ENCODE measurements around the gene APOBEC3H. TPM values are rescaled to one million over a fixed set of nuclear protein-coding genes. Genes with fewer than 3 reads are reported as not detected.

APOBEC3H gene
- total and polyA plus RNA-seq, 9 of the 15 experiments (the other 6 are each of a cell fraction or from before 2014, with no cell fraction given) = 0.10 to 0.21 TPM; not detected in 7

- H3K4me3 ChIP-seq = no peak overlapping the region
- POLR2A ChIA-PET = interaction anchor here (0.6 to 1.6 kb wide), 4 partner anchors 10 to 43 kb away, joined by 3 to 6 read pairs (median 3); no protein-coding TSS in a partner anchor
- peak; percentile 85 for TF ChIP-seq MEF2A (IDR thresholded peaks at IDR 0.05; ENCODE audit: control insufficient read depth, low read depth, low read length)
- TF ChIP-seq ZBTB7A (IDR thresholded peaks at IDR 0.05; ENCODE audit: borderline replicate concordance, control insufficient read depth, low read depth, low read length) = no peak
- no peak for TF ChIP-seq HDGF (IDR thresholded peaks at IDR 0.05)
- no peak for TF ChIP-seq ZNF121 (CRISPR knock-in tag; conservative IDR thresholded peaks at IDR 0.05)
- no peak for TF ChIP-seq ZKSCAN3 (CRISPR knock-in tag; IDR thresholded peaks at IDR 0.05)
- peak; percentile 63; the same call in 1 of the 2 replicates for TF ChIP-seq MEF2D (tag; conservative IDR thresholded peaks at IDR 0.05; ENCODE audit: low read depth)
- TF ChIP-seq, protein P1, sequence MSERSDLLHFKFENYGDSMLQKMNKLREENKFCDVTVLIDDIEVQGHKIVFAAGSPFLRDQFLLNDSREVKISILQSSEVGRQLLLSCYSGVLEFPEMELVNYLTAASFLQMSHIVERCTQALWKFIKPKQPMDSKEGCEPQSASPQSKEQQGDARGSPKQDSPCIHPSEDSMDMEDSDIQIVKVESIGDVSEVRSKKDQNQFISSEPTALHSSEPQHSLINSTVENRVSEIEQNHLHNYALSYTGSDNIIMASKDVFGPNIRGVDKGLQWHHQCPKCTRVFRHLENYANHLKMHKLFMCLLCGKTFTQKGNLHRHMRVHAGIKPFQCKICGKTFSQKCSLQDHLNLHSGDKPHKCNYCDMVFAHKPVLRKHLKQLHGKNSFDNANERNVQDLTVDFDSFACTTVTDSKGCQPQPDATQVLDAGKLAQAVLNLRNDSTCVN (CRISPR knock-in tag; IDR thresholded peaks at IDR 0.05) = no peak
- no peak for TF ChIP-seq PTTG1 (tag; IDR thresholded peaks at IDR 0.05; ENCODE audit: low read depth)
- no peak for TF ChIP-seq PREB (CRISPR knock-in tag; IDR thresholded peaks at IDR 0.05)
- TF ChIP-seq GABPB1 (CRISPR knock-in tag; IDR thresholded peaks at IDR 0.05) = no peak
- no peak for TF ChIP-seq SOX6 (IDR thresholded peaks at IDR 0.05)
- no peak for TF ChIP-seq HNRNPH1 (optimal IDR thresholded peaks at IDR 0.05; ENCODE audit: low read depth, low read length)
- no peak for TF ChIP-seq ZBTB33 (CRISPR knock-in tag; IDR thresholded peaks at IDR 0.05)
- no peak for TF ChIP-seq ADNP (tag; IDR thresholded peaks at IDR 0.05)
- TF ChIP-seq, protein P2, sequence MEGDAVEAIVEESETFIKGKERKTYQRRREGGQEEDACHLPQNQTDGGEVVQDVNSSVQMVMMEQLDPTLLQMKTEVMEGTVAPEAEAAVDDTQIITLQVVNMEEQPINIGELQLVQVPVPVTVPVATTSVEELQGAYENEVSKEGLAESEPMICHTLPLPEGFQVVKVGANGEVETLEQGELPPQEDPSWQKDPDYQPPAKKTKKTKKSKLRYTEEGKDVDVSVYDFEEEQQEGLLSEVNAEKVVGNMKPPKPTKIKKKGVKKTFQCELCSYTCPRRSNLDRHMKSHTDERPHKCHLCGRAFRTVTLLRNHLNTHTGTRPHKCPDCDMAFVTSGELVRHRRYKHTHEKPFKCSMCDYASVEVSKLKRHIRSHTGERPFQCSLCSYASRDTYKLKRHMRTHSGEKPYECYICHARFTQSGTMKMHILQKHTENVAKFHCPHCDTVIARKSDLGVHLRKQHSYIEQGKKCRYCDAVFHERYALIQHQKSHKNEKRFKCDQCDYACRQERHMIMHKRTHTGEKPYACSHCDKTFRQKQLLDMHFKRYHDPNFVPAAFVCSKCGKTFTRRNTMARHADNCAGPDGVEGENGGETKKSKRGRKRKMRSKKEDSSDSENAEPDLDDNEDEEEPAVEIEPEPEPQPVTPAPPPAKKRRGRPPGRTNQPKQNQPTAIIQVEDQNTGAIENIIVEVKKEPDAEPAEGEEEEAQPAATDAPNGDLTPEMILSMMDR (IDR thresholded peaks at IDR 0.05 in 2 of 3, conservative IDR thresholded peaks at IDR 0.05 in 1 of 3; ENCODE audit: insufficient read depth in 2 of 3, low read depth in 1 of 3, low read length in 3 of 3) = peak in 1 of 3 experiments; percentile 16; a peak in 2 of 6 replicates
- TF ChIP-seq MED1 (CRISPR knock-in tag; IDR thresholded peaks at IDR 0.05; ENCODE audit: borderline replicate concordance) = no peak
Measured at GRCh38 chr22:39068033-39068785, 28.8 kb upstream of the APOBEC3H start.

More at GRCh38 chr22:39068033-39068785, 28.8 kb upstream of the APOBEC3H start:
- no peaks in the 10 kb centered on the region for H4K20me1 ChIP-seq (replicated peaks; ENCODE audit: control insufficient read depth, insufficient read depth, low read length)
- no peak overlapping the region for H3K4me2 ChIP-seq (ENCODE audit: insufficient read depth, low read length)
- intact Hi-C loops (cut with micrococcal nuclease) (loop anchor here (10.0 kb wide), 1 partner anchor 53 kb away; the partner anchor contains the start of gene APOBEC3C), in situ Hi-C loops (cut with MboI) (no loop called here)
- H3K27me3 ChIP-seq (ENCODE audit: control insufficient read depth in 2 of 2, insufficient read depth in 2 of 2, low read length in 2 of 2) = no peaks in the 10 kb centered on the region
- CTCF ChIA-PET (ENCODE audit: low intra/inter-chr PET ratio) = no interaction called here
- no peaks in the 10 kb centered on the region for H3K9me1 ChIP-seq (ENCODE audit: control insufficient read depth, insufficient read depth, low read length)
- no peak overlapping the region; the same call in 1 of the 2 replicates for H2AFZ ChIP-seq (ENCODE audit: low read depth, low read length)
- no peak for DNase-seq (ENCODE audit: extremely low read depth in 1 of 4, low spot score in 3 of 4)
- H3K27ac ChIP-seq (ENCODE audit: extremely low read depth, low read depth, low read length) = no peak overlapping the region
- no peaks in the 10 kb centered on the region for H3K36me3 ChIP-seq (ENCODE audit: control insufficient read depth, insufficient read depth, low read length)
- 32% methylated on average over 11 of the region's 13 CpGs for WGBS (ENCODE audit: insufficient coverage, low coverage, missing lambda C conversion rate)
- no peaks in the 10 kb centered on the region; a peak in 2 of 5 replicates for H3K4me1 ChIP-seq (replicated peaks in 1 of 2; ENCODE audit: control insufficient read depth in 2 of 2, insufficient read depth in 2 of 2, low read length in 2 of 2)
- peak; percentile 44 for FAIRE-seq
- H3K79me2 ChIP-seq (ENCODE audit: control insufficient read depth, insufficient read depth, low read length) = no peaks in the 10 kb centered on the region
- ATAC-seq = peak; percentile 65
- no TSS peak for BruUV-seq (replicated peaks)
- no peaks in the 10 kb centered on the region for H3K9me3 ChIP-seq (replicated peaks; ENCODE audit: control insufficient read depth, insufficient read depth, low read depth, low read length)
- H3K9ac ChIP-seq (ENCODE audit: insufficient read depth in 1 of 2, low read depth in 2 of 2, low read length in 2 of 2) = no peak overlapping the region

All from K562 (cell line).